ENCODE results near the gene SLC12A7.

SLC12A7 gene

GRCh38 chr5:1130218-1130946 lies 18.5 kb upstream of the SLC12A7 start:
- peak; percentile 19 for TF ChIP-seq FOXP2 (optimal IDR thresholded peaks at IDR 0.05; ENCODE audit: borderline replicate concordance, extremely low read depth, extremely low read length, insufficient read depth)
- TF ChIP-seq SIN3A (IDR thresholded peaks at IDR 0.05; ENCODE audit: borderline replicate concordance, insufficient read depth, low read length): no peak

- TF ChIP-seq POLR2AphosphoS5 (IDR thresholded peaks at IDR 0.05; ENCODE audit: low read depth, low read length) (no peak), TAF1 (IDR thresholded peaks at IDR 0.05; ENCODE audit: borderline replicate concordance, insufficient read depth, low read length) (no peak), SIN3A (IDR thresholded peaks at IDR 0.05; ENCODE audit: borderline replicate concordance, insufficient read depth, low read length) (no peak), REST (IDR thresholded peaks at IDR 0.05; ENCODE audit: insufficient read depth in 1 of 2, low read depth in 2 of 2, low read length in 2 of 2) (no peak), FOXP2 (optimal IDR thresholded peaks at IDR 0.05; ENCODE audit: borderline replicate concordance, extremely low read depth, extremely low read length, insufficient read depth) (no peak)
Observed at GRCh38 chr5:1129711-1130055, 17.8 kb upstream of the SLC12A7 start.

GRCh38 chr5:1128977-1129710 lies 17.3 kb upstream of the SLC12A7 start:
- no peak for TF ChIP-seq SIN3A (IDR thresholded peaks at IDR 0.05; ENCODE audit: borderline replicate concordance, insufficient read depth, low read length)
- no peak for TF ChIP-seq POLR2AphosphoS5 (IDR thresholded peaks at IDR 0.05; ENCODE audit: low read depth, low read length)
- no peak for TF ChIP-seq REST (IDR thresholded peaks at IDR 0.05; ENCODE audit: insufficient read depth in 1 of 2, low read depth in 2 of 2, low read length in 2 of 2)
- no peak for TF ChIP-seq FOXP2 (optimal IDR thresholded peaks at IDR 0.05; ENCODE audit: borderline replicate concordance, extremely low read depth, extremely low read length, insufficient read depth)
- TF ChIP-seq TAF1 (IDR thresholded peaks at IDR 0.05; ENCODE audit: borderline replicate concordance, insufficient read depth, low read length): no peak

- TF ChIP-seq FOXP2 (optimal IDR thresholded peaks at IDR 0.05; ENCODE audit: borderline replicate concordance, extremely low read depth, extremely low read length, insufficient read depth) (no peak), REST (IDR thresholded peaks at IDR 0.05; ENCODE audit: insufficient read depth in 1 of 2, low read depth in 2 of 2, low read length in 2 of 2) (no peak), TAF1 (IDR thresholded peaks at IDR 0.05; ENCODE audit: borderline replicate concordance, insufficient read depth, low read length) (no peak), SIN3A (IDR thresholded peaks at IDR 0.05; ENCODE audit: borderline replicate concordance, insufficient read depth, low read length) (no peak), POLR2AphosphoS5 (IDR thresholded peaks at IDR 0.05; ENCODE audit: low read depth, low read length) (no peak)
Observed at GRCh38 chr5:1127959-1128785, 16.3 kb upstream of the SLC12A7 start.

- no peak for TF ChIP-seq POLR2AphosphoS5 (IDR thresholded peaks at IDR 0.05; ENCODE audit: low read depth, low read length)
- TF ChIP-seq TAF1 (IDR thresholded peaks at IDR 0.05; ENCODE audit: borderline replicate concordance, insufficient read depth, low read length): no peak
- no peak for TF ChIP-seq FOXP2 (optimal IDR thresholded peaks at IDR 0.05; ENCODE audit: borderline replicate concordance, extremely low read depth, extremely low read length, insufficient read depth)
- TF ChIP-seq SIN3A (IDR thresholded peaks at IDR 0.05; ENCODE audit: borderline replicate concordance, insufficient read depth, low read length): no peak
- TF ChIP-seq REST (IDR thresholded peaks at IDR 0.05; ENCODE audit: insufficient read depth in 1 of 2, low read depth in 2 of 2, low read length in 2 of 2): no peak
Observed at GRCh38 chr5:1125030-1125357, 13.1 kb upstream of the SLC12A7 start.

Measured in PFSK-1 (cell line).